ENCODE results near the gene GPI.

- TF ChIP-seq GATA2 (IDR thresholded peaks at IDR 0.05; ENCODE audit: low read depth, low read length) (no peak), GATA3 (IDR thresholded peaks at IDR 0.05; ENCODE audit: low read depth, low read length) (no peak)
These were observed 11.4 kb upstream of the GPI start for GRCh38 chr19:34353546-34353945.
